PFSK-1 (cell line): Measurements from ENCODE around the gene MACC1.

Experiments
- FOXP2 ChIP-seq: optimal IDR thresholded peaks from 2 replicates; pipeline ENCODE3; 2011; ENCODE audit warnings: borderline replicate concordance, control low read depth, inconsistent platforms; ENCODE audit not compliant: insufficient read depth; ENCODE audit errors: extremely low read length, extremely low read depth
- POLR2AphosphoS5 ChIP-seq: IDR thresholded peaks from 2 replicates; pipeline ENCODE4 v1.6.1; 2012; ENCODE audit warnings: low read depth, mild to moderate bottlenecking, control low read depth, low read length, moderate library complexity
- REST ChIP-seq, 2 experiments: IDR thresholded peaks; 2 replicates each; pipeline versions ENCODE4 v1.6.1 to v1.8.0; 2011 to 2012; ENCODE audit warnings: low read depth in 2 of 2, low read length in 2 of 2, control low read depth in 1 of 2, inconsistent platforms in 1 of 2, mild to moderate bottlenecking in 1 of 2, moderate library complexity in 1 of 2; ENCODE audit not compliant: insufficient read depth in 1 of 2
- TAF1 ChIP-seq: IDR thresholded peaks from 2 replicates; pipeline ENCODE4 v1.6.1; 2012; ENCODE audit warnings: low read length, control low read depth, borderline replicate concordance; ENCODE audit not compliant: insufficient read depth

- TF ChIP-seq TAF1 (no peak), POLR2AphosphoS5 (no peak), REST (IDR thresholded peaks at IDR 0.05; ENCODE audit: insufficient read depth in 1 of 2, low read depth in 2 of 2, low read length in 2 of 2) (no peak), FOXP2 (no peak)
These were observed 64.7 kb downstream of the MACC1 start for GRCh38 chr7:20152511-20152910.
